HEK293 (cell line): ENCODE results near the gene GNG12.

Experiments
- AEBP2 ChIP-seq: fragments of 450-650 bp; formaldehyde crosslinking; IDR thresholded peaks from 2 replicates; pipeline ENCODE4 v1.5.1; 2016; ENCODE audit warnings: missing biosample characterization, missing genetic modification characterization, borderline replicate concordance
- HOXA7 ChIP-seq: sonication (generic); formaldehyde crosslinking; IDR thresholded peaks from 2 replicates; pipeline ENCODE4 v1.8.1; 2022; ENCODE audit warnings: missing genetic modification reagents, borderline replicate concordance
- KLF10 ChIP-seq: fragments of 450-650 bp; IDR thresholded peaks from 2 replicates; pipeline ENCODE4 v1.5.1; 2018; ENCODE audit warnings: missing biosample characterization, mild to moderate bottlenecking, missing genetic modification characterization
- KLF16 ChIP-seq: fragments of 450-650 bp; formaldehyde crosslinking; IDR thresholded peaks from 2 replicates; pipeline ENCODE4 v1.5.1; 2017; ENCODE audit warnings: missing biosample characterization, missing genetic modification characterization
- PRDM1 ChIP-seq: fragments of 450-650 bp; formaldehyde crosslinking; IDR thresholded peaks from 2 replicates; pipeline ENCODE4; 2016; ENCODE audit warnings: missing biosample characterization, missing genetic modification characterization
- PRDM6 ChIP-seq: fragments of 450-650 bp; formaldehyde crosslinking; IDR thresholded peaks from 2 replicates; pipeline ENCODE4 v1.5.1; 2017; ENCODE audit warnings: missing biosample characterization, missing genetic modification characterization
- TRIM28 ChIP-seq: IDR thresholded peaks from 2 replicates; pipeline ENCODE4 v1.6.1; 2011; ENCODE audit warnings: low read length, control low read depth, borderline replicate concordance
- ZBTB17 ChIP-seq: fragments of 450-650 bp; formaldehyde crosslinking; IDR thresholded peaks from 2 replicates; pipeline ENCODE4 v1.5.1; 2016; ENCODE audit warnings: missing biosample characterization, missing genetic modification characterization
- ZFP69B ChIP-seq: fragments of 450-650 bp; formaldehyde crosslinking; IDR thresholded peaks from 2 replicates; pipeline ENCODE4 v1.5.1; 2016; ENCODE audit warnings: missing biosample characterization, missing genetic modification characterization
- ZIC2 ChIP-seq: fragments of 450-650 bp; formaldehyde crosslinking; IDR thresholded peaks from 2 replicates; pipeline ENCODE4 v1.5.1; 2016; ENCODE audit warnings: missing biosample characterization, missing genetic modification characterization
- ZNF121 ChIP-seq: fragments of 450-650 bp; formaldehyde crosslinking; IDR thresholded peaks from 2 replicates; pipeline ENCODE4 v1.5.1; 2016; ENCODE audit warnings: missing biosample characterization, missing genetic modification characterization
- ZNF138 ChIP-seq: fragments of 450-650 bp; formaldehyde crosslinking; IDR thresholded peaks from 2 replicates; pipeline ENCODE4 v1.5.1; 2016; ENCODE audit warnings: missing biosample characterization, missing genetic modification characterization, borderline replicate concordance
- ZNF211 ChIP-seq: fragments of 450-650 bp; formaldehyde crosslinking; IDR thresholded peaks from 2 replicates; pipeline ENCODE4 v1.5.1; 2016; ENCODE audit warnings: low read depth, missing biosample characterization, missing genetic modification characterization
- ZNF341 ChIP-seq: fragments of 450-650 bp; formaldehyde crosslinking; IDR thresholded peaks from 2 replicates; pipeline ENCODE4; 2016; ENCODE audit warnings: low read depth, missing biosample characterization, missing genetic modification characterization
- ZNF423 ChIP-seq: fragments of 450-650 bp; formaldehyde crosslinking; IDR thresholded peaks from 2 replicates; pipeline ENCODE4 v1.5.1; 2016; ENCODE audit warnings: missing biosample characterization, missing genetic modification characterization
- ZNF473 ChIP-seq: fragments of 450-650 bp; formaldehyde crosslinking; IDR thresholded peaks from 2 replicates; pipeline ENCODE4 v1.5.1; 2017; ENCODE audit warnings: missing biosample characterization, missing genetic modification characterization
- ZNF529 ChIP-seq: fragments of 450-650 bp; formaldehyde crosslinking; IDR thresholded peaks from 2 replicates; pipeline ENCODE4 v1.5.1; 2017; ENCODE audit warnings: missing genetic modification characterization, missing biosample characterization; ENCODE audit not compliant: insufficient replicate concordance
- ZNF530 ChIP-seq: fragments of 450-650 bp; formaldehyde crosslinking; IDR thresholded peaks from 2 replicates; pipeline ENCODE4 v1.5.1; 2016; ENCODE audit warnings: low read depth, missing biosample characterization, missing genetic modification characterization
- ZNF558 ChIP-seq: fragments of 450-650 bp; formaldehyde crosslinking; IDR thresholded peaks from 2 replicates; pipeline ENCODE4 v1.5.1; 2016; ENCODE audit warnings: missing biosample characterization, missing genetic modification characterization
- ZNF560 ChIP-seq: fragments of 450-650 bp; formaldehyde crosslinking; IDR thresholded peaks from 2 replicates; pipeline ENCODE4 v1.5.1; 2017; ENCODE audit warnings: missing biosample characterization, missing genetic modification characterization, borderline replicate concordance
- ZNF654 ChIP-seq: fragments of 450-650 bp; formaldehyde crosslinking; IDR thresholded peaks from 2 replicates; pipeline ENCODE4 v1.5.1; 2016; ENCODE audit warnings: low read depth, missing biosample characterization, missing genetic modification characterization
- ZNF776 ChIP-seq: fragments of 450-650 bp; formaldehyde crosslinking; IDR thresholded peaks from 2 replicates; pipeline ENCODE4 v1.5.0; 2017; ENCODE audit warnings: missing biosample characterization, missing genetic modification characterization, borderline replicate concordance
- ZNF837 ChIP-seq: fragments of 450-650 bp; formaldehyde crosslinking; IDR thresholded peaks from 2 replicates; pipeline ENCODE4 v1.5.1; 2016; ENCODE audit warnings: missing biosample characterization, missing genetic modification characterization
- ZXDB ChIP-seq: fragments of 450-650 bp; formaldehyde crosslinking; IDR thresholded peaks from 2 replicates; pipeline ENCODE4 v1.5.1; 2016; ENCODE audit warnings: missing biosample characterization, missing genetic modification characterization
- TF ChIP-seq, protein P1 (sequence below): fragments of 450-650 bp; formaldehyde crosslinking; IDR thresholded peaks from 2 replicates; pipeline ENCODE4 v1.5.1; 2017; ENCODE audit warnings: missing biosample characterization, missing genetic modification characterization
- TF ChIP-seq, protein P2 (sequence below): fragments of 450-650 bp; formaldehyde crosslinking; IDR thresholded peaks from 2 replicates; pipeline ENCODE4; 2016; ENCODE audit warnings: missing biosample characterization, missing genetic modification characterization

The GNG12 gene

GRCh38 chr1:67766141-67766978 is 66.9 kb downstream of the GNG12 start (continued):
- TF ChIP-seq ZBTB17 (tag by site-specific recombination) (peak; percentile 66; the same call in 1 of the 2 replicates), ZNF211 (no peak), ZNF654 (tag by site-specific recombination) (peak; percentile 63), ZNF837 (tag by site-specific recombination) (no peak), ZNF423 (0 out of 2 replicates have a peak, but pooled peaks have one; percentile 17), ZNF776 (tag by site-specific recombination) (no peak), KLF16 (tag by site-specific recombination) (no peak), HOXA7 (no peak), AEBP2 (tag by site-specific recombination) (no peak), ZIC2 (tag by site-specific recombination) (peak; percentile 45; the same call in 1 of the 2 replicates), ZNF138 (no peak), ZNF560 (tag by site-specific recombination) (no peak), KLF10 (tag by site-specific recombination) (no peak; the same call in 1 of the 2 replicates), ZNF529 (tag by site-specific recombination) (no peak), TRIM28 (no peak), ZNF558 (no peak), ZNF530 (tag by site-specific recombination) (no peak), ZNF341 (tag by site-specific recombination) (no peak), ZFP69B (no peak), ZXDB (no peak), PRDM6 (tag by site-specific recombination) (no peak), ZNF473 (no peak), ZNF121 (no peak), PRDM1 (tag by site-specific recombination) (peak; percentile 42)
- TF ChIP-seq, protein P1, sequence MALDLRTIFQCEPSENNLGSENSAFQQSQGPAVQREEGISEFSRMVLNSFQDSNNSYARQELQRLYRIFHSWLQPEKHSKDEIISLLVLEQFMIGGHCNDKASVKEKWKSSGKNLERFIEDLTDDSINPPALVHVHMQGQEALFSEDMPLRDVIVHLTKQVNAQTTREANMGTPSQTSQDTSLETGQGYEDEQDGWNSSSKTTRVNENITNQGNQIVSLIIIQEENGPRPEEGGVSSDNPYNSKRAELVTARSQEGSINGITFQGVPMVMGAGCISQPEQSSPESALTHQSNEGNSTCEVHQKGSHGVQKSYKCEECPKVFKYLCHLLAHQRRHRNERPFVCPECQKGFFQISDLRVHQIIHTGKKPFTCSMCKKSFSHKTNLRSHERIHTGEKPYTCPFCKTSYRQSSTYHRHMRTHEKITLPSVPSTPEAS (tag by site-specific recombination): peak; percentile 69
- TF ChIP-seq, protein P2, sequence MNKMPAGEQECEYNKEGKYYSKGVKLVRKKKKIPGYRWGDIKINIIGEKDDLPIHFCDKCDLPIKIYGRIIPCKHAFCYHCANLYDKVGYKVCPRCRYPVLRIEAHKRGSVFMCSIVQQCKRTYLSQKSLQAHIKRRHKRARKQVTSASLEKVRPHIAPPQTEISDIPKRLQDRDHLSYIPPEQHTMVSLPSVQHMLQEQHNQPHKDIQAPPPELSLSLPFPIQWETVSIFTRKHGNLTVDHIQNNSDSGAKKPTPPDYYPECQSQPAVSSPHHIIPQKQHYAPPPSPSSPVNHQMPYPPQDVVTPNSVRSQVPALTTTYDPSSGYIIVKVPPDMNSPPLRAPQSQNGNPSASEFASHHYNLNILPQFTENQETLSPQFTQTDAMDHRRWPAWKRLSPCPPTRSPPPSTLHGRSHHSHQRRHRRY: no peak
